H1 (cell line): ENCODE data around the gene ARID4B. TPM values are rescaled to one million over a fixed set of nuclear protein-coding genes. Genes with fewer than 3 reads are reported as not detected.

Experiments
- CHD7 ChIP-seq: fragments of 300-600 bp; sonication (generic); IDR thresholded peaks from 2 replicates; pipeline ENCODE4 v1.7.1; 2012; ENCODE audit warnings: low read length, moderate library complexity, mild to moderate bottlenecking, inconsistent platforms; ENCODE audit not compliant: insufficient replicate concordance
- E2F6 ChIP-seq: IDR thresholded peaks from 2 replicates; pipeline ENCODE4 v1.6.1; 2012; ENCODE audit warnings: inconsistent platforms
- EZH2 ChIP-seq: fragments of 200-600 bp; sonication (generic); IDR thresholded peaks from 2 replicates; pipeline ENCODE4 v1.7.1; 2012; ENCODE audit warnings: low read depth, mild to moderate bottlenecking, moderate library complexity, low read length, inconsistent platforms; ENCODE audit not compliant: severe bottlenecking
- GABPA ChIP-seq: IDR thresholded peaks from 2 replicates; pipeline ENCODE4 v1.6.1; 2011; ENCODE audit warnings: mild to moderate bottlenecking, low read length, moderate library complexity, borderline replicate concordance; ENCODE audit not compliant: insufficient read depth
- JUN ChIP-seq: IDR thresholded peaks from 2 replicates; pipeline ENCODE4 v1.6.1; 2011; ENCODE audit warnings: low read depth, mild to moderate bottlenecking, improper control_type of control experiment, low read length
- KDM1A ChIP-seq: fragments of 200-600, 300-600 bp; sonication (generic); IDR thresholded peaks from 2 replicates; pipeline ENCODE4 v1.7.1; 2016; ENCODE audit warnings: mild to moderate bottlenecking, low read length, borderline replicate concordance
- KDM4A ChIP-seq: IDR thresholded peaks from one replicate; pipeline ENCODE4 v1.7.1; 2012; ENCODE audit warnings: low read depth, mild to moderate bottlenecking, moderate library complexity, low read length, inconsistent platforms; ENCODE audit not compliant: severe bottlenecking
- TBP ChIP-seq: IDR thresholded peaks from 2 replicates; pipeline ENCODE4 v1.6.1; 2011; ENCODE audit warnings: low read depth, low read length, improper control_type of control experiment
- TEAD4 ChIP-seq: IDR thresholded peaks from 2 replicates; pipeline ENCODE4 v1.6.1; 2012; ENCODE audit warnings: low read depth, low read length, inconsistent platforms, mixed read lengths
- polyA plus RNA-seq, 7 experiments: library from polyadenylated mRNA; depleted of rRNA in 3 of 7; stranded (reverse) in 5 of 7; unstranded in 2 of 7; fragments of >200 nt in 5 of 7; fragments of 200-250 nt in 2 of 7; gene quantifications; 1 replicate in 5 of 7; 2 replicates in 1 of 7; 4 replicates in 1 of 7; pipeline versions ENCODE4 v1.2.1 to v1.2.3, GENCODE V29; 2011 to 2013; ENCODE audit warnings: missing spikeins in 2 of 7, mixed read lengths in 2 of 7
- total RNA-seq: library from RNA; stranded (reverse); fragmentation: NEBNext Ultra II Directional; extraction: Animal tissue kit (Norgen Biotek cat#: 25700); gene quantifications from 2 replicates; pipeline ENCODE4 v1.2.1, GENCODE V29; 2021

Gene ARID4B
- total and polyA plus RNA-seq, 2 of the 8 experiments (the other 6 are each of a cell fraction or from before 2014, with no cell fraction given), result 5.1 to 28.8 TPM

- TF ChIP-seq CHD7, result no peak
- TF ChIP-seq EZH2, result no peak
- TF ChIP-seq KDM1A, result no peak
- no peak for TF ChIP-seq GABPA
- no peak for TF ChIP-seq E2F6
- TF ChIP-seq JUN, result no peak
- no peak for TF ChIP-seq KDM4A
- no peak for TF ChIP-seq TEAD4
- TF ChIP-seq TBP, result no peak
Observed at GRCh38 chr1:235246022-235246948, 81.7 kb downstream of the ARID4B start (continued).
